Eye (tissue), 1 donor: Measurements from ENCODE around the gene EIF3L.
A peak's percentile ranks its signal among the peaks of the same experiment; 100 is the strongest.
"Not testable (repeated sequence)": the region's sequence is repeated elsewhere in the genome, so short reads cannot be mapped to it uniquely, and the experiment has no call there.

Source experiments
- DNase-seq: peaks from one replicate; pipeline ENCODE4 v3.0.0-alpha.2; 2015

The EIF3L gene

DNA sequence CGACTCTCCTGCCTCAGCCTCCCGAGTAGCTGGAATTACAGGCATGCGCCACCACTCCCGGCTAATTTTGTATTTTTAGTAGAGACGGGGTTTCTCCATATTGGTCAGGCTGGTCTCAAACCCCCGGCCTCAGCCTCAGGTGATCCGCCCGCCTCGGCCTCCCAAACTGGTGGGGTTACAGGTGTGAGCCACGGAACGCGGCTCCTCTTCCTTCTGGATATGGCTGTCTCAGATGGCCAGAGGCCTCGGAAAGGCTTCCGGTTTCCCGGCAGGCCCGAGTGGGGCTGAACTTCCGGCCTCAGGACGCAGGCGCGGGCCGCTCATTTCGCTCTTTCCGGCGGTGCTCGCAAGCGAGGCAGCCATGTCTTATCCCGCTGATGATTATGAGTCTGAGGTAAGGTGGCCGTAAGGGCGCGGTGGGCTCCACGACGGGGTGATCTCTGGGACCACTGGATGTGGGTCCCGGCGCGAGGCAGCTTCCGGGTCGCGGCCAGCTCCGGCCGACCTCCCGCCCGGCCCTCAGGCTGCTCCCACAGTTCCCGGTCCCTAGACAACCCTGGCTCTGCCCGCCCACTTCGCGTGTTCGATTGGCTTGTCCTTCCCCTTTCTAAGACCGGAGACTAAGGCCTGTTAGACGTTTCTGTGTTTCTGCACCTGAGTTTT is at the start of gene EIF3L:
Gene EIF3L, plus strand, starts transcription at position 331 of the 663 bp plus-strand sequence. Its CDS starts 31 bp downstream, at position 362.
- DNase-seq, result peak; percentile 95

DNA sequence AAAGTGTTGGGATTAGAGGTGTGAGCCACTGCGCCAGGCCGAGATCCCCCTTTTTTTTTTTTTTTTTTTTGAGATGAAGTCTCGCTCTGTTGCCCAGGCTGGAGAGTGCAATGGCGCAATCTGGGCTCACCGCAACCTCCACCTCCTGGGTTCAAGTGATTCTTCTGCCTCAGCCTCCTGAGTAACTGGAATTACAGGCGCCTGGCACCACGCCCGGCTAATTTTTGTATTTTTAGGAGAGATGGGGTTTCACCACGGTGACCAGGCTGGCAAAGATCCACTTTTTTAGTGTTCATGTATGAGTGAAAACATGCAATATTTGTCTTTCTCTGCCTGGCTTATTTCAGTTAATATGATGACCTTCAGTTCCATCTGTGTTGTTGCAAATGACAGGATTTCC is 49.2 kb upstream of the EIF3L start:
- not testable (repeated sequence) for DNase-seq

DNA sequence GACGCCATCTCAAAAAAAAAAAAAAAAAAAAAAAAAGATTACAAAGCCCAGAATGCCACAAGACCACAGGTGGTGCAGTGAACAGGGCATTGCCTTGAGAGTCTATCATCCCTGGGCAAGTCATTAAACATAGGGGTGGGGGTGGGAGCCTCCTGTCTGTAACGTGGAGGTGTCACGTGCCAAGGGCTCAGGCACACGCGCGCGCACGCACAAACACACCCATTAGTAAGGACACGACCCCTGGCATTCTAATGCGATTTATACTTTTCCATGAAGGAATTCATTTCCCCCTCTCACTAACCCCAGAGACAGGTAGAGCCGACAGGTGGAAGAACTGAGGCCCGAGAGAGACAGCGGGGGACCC is 47.3 kb upstream of the EIF3L start:
- peak; percentile 84 for DNase-seq

DNA sequence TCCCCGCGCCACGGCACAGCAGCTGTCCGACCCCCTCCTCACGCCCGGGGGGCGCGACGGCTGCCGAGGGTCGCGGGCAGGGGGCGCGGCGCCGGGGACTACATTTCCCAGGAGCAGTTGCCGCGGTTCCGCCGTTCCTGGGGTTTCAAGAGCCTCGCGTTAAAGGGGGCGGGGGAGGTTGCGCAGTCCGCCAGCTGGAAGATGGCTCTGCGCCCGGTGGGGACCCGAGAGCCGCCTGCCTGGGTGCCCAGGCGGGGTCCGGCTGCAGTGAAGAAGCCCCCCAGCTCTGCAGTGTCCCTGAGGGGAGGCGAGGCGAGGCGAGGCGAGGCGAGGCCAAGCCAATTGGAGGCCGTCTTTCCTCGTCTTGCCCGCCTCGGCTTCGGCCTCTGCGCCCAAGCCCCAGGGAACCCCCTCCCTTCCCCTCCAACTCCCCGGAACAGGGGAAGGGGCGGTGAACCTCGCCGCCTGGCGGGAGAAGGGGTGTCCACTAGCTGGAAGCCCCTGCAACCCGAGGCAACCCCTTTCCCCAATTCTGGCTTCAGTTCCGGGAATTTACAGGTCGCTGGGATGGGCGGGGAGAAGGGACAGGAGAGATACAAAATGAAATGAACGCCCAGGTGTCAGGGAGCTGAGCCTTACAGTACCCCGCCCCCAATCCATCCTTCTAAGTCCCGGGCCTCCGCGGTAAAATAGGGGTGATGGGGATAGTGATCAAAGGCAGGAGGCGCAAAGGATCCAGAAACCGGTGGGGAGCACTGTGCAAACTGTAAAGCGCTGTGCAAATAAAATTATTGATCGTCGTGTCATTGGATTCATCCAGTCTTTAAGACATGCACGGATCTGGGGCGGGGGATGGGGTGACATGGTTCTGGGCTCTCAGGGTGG is 46.7 kb upstream of the EIF3L start:
- peak; percentile 91 for DNase-seq

DNA sequence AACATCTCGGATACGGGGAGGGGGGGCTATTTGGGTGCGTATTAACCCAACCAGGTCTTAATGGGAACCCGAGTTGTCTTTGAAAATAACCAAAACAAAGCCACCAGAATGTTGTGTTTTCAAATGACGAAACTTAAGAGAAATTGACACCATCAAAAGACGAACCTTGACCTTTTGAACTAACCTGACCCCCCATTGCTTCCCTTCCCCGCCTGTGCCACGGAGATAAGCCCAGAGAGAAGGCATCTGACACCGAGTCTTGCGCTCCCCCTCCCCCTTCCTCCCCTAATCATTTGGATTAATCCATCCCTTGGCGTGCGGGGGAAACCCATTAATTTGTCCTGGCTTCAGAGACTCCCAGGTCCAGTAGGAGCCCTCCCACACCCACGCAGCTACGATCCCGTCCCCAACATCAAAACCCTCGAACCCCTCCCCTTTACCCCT is 46.0 kb upstream of the EIF3L start:
- DNase-seq, result no peak

DNA sequence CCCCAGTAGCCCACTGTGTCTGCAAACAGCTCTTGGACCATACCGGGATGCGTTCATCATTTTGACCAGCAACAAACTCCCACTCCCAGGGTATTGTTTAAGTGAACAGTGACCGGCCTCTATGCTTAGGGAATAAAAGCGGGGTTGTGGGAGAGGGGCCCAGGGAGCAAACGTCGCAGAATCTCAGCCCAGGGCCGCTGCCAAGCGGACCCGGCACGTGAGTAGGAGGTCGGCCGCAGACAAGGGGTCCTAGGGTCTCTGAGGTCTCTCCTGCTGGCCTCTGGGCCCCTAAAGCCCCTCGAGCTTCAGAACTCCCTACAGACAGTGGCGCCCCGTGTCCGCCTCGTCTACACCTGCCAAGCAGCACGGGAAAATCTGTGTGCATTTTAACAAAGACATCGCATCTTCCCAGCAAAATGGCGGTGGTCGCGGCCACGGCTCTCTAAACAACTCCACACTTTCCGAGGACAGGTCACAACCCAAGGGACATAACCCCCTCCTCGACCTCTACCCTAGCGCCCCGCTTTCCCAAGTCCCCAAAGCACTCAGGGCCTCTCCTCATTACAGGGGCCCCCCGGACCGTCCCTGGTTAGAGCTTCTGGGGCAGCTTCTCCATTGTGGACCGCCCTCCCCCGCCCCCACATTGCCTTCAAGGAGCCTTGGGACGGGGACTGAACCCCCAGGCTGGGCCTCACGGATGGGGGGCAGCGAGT is 45.4 kb upstream of the EIF3L start:
- DNase-seq, result peak; percentile 76

DNA sequence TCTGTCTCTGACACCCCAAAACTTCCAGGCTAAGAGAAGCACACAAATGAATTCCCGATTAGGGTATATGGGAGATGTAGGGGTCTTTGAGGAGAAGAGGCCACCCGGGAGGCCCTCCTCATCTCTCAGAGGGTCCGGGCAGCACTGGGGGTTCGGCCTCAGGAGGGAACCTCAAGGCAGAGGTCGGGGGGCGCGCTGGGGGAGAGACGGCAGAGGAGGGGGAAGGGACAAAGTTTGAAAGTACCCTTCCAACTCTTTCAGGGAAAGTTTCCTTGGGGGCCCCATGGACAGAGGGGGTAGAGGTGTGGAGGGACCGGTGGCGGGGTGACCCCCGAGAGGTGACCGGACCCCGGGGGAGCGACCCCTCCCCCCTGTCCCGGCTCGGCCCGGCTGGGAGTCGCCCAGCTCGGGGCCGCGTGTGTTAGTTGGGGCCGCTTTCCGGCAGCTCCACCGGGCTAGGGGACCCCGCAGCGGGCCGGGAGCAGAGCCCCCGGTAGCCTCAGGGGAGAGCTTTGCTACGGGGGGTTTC is 44.8 kb upstream of the EIF3L start:
- peak; percentile 61 for DNase-seq

DNA sequence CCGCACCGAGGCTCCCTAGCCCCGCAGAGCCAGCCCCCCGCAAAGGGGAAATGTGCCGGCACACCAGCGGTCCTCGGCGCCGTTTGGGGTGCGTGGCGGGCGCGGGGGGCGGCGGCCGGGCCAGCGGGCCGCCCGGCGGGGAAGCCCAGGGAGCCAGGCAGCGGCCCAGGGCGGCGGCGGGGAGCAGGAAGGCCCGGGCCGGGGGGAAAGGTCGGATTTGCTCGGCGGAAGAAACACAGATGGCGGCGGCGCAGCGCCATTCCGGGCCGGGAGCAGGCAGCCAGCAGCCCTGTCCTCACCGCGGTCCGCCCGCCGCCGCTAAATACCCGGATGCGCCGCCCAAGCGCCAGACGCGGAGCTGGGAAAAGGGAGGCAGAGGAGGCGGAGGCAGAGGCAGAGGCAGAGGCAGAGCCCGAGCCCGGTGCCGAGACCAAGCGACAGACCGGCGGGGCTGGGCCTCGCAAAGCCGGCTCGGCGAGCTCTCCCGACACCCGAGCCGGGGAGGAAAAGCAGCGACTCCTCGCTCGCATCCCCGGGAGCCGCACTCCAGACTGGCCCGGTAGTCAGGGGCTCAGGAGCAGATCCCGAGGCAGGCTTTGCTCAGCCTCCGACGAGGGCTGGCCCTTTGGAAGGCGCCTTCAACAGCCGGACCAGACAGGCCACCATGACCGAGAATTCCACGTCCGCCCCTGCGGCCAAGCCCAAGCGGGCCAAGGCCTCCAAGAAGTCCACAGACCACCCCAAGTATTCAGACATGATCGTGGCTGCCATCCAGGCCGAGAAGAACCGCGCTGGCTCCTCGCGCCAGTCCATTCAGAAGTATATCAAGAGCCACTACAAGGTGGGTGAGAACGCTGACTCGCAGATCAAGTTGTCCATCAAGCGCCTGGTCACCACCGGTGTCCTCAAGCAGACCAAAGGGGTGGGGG is 44.1 kb upstream of the EIF3L start:
- DNase-seq, result peak; percentile 97

DNA sequence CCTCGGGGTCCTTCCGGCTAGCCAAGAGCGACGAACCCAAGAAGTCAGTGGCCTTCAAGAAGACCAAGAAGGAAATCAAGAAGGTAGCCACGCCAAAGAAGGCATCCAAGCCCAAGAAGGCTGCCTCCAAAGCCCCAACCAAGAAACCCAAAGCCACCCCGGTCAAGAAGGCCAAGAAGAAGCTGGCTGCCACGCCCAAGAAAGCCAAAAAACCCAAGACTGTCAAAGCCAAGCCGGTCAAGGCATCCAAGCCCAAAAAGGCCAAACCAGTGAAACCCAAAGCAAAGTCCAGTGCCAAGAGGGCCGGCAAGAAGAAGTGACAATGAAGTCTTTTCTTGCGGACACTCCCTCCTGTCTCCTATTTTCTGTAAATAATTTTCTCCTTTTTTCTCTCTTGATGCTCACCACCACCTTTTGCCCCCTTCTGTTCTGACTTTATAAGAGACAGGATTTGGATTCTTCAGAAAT is 43.4 kb upstream of the EIF3L start:
- no peak for DNase-seq

DNA sequence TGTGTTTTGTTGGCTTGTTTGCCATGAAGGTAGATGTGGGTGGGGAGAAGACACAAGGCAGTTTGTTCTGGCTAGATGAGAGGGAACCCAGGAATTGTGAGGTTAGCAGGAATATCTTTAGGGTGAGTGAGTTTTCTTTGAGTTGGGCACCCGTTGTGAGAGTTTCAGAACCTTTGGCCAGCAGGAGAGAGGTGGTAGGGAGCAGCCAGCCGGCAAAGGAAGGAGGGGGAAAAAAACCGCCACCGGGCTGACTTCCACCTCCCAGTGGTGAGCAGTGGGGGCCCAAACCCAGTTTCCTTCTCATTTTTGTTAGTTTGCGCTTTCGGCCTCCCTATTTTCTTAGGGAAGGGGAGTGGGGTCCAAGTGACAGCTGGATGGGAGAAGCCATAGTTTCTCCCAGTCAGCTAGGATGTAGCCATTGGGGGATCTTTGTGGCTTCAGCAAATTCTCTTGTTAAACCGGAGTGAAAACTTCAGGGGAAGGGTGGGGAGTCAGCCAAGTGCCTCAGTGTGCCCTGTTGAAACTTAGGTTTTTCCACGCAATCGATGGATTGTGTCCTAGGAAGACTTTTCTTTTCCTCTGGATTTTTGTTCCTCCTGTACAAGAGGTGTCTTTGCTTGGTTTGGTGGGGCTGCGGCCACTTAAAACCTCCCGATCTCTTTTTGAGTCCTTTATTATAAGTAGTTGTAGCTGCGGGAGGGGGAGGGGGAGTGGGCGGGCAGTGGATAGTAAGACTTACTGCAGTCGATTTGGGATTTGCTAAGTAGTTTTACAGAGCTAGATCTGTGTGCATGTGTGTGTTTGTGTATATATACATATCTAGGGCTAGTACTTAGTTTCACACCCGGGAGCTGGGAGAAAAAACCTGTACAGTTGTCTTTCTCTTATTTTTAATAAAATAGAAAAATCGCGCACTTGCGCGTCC is 42.5 kb upstream of the EIF3L start:
- peak; percentile 60 for DNase-seq

DNA sequence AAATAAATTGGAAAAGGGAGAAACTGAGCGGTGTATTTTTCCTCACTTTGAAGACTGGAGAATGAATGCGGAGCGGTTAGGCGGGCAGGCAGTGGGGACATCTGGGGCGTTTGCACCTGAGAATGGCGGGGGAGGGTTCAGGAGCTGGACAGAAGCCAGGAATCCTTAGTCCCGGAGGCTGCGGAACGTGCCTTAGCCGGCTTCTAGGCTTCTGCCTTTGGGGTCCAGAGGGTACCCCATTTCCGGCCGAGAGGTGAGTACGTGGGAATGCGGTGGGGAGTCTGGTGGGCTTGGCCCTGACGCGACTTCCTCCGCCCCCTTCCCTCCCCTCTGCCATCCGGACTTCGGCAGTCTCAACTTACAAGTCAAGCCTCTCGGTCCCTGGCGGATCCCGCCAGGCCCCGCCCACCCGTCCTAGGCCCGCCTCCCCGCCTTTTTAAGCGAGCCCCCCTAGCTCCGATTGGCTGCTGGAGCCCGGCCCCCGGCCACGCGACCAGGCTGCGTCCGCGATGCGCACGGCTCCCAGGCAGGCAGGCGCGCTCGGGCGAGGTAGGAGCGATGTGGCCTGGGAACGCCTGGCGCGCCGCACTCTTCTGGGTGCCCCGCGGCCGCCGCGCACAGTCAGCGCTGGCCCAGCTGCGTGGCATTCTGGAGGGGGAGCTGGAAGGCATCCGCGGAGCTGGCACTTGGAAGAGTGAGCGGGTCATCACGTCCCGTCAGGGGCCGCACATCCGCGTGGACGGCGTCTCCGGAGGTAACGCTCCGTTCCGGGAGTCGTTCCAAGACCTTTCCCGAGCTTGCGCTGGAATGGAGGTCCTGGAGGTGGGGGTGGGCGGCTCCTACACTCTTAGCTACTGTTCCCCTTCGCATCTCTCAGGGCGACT is 41.6 kb upstream of the EIF3L start, which contains the start of gene GCAT:
Gene GCAT, plus strand, starts transcription at position 525 of the 884 bp plus-strand sequence. Its CDS starts 34 bp downstream, at position 559.
- DNase-seq, result peak; percentile 98

DNA sequence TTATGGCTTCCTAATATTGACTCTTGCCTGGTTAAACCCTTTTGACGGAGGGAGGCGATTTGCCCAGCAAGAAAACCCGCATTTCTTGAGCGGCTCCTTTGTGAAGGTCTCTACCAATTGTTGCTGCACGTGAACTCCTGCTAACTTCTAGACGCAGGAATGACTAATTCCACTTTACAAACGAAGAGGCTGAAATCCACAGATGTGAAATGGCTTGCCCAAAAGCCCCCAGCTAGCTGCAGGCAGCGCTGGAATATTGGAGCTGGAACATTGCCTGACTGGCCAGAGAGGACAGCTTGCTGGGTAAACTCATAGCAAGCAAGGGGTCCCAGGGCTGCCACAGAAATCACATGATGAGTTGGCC is 40.9 kb upstream of the EIF3L start:
- DNase-seq, result no peak

DNA sequence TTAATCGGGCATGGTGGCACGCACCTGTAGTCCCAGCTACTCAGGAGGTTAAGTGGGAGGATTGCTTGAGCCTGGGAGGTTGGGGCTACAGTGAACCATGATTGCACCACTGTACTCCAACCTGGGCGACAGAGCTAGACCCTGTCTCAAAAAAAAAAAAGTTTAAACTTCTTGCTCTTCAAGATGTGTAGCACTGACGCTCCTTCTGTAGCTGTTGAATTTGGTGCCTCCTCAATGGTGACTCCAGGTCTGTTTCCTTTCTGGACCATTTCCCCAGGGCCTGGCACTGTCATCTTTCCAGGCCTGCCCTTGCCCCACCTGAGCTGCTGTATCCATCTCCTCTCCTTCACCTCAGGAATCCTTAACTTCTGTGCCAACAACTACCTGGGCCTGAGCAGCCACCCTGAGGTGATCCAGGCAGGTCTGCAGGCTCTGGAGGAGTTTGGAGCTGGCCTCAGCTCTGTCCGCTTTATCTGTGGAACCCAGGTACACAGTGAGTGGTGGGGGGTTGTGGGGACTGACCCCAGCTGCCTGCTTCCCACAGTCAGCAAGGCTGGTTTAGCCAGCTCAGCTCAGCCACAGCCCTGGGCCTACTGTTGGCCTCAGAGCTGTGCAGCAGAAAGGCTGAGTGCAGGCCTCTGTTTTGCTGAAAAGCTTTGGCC is 39.4 kb upstream of the EIF3L start:
- DNase-seq, result no peak

DNA sequence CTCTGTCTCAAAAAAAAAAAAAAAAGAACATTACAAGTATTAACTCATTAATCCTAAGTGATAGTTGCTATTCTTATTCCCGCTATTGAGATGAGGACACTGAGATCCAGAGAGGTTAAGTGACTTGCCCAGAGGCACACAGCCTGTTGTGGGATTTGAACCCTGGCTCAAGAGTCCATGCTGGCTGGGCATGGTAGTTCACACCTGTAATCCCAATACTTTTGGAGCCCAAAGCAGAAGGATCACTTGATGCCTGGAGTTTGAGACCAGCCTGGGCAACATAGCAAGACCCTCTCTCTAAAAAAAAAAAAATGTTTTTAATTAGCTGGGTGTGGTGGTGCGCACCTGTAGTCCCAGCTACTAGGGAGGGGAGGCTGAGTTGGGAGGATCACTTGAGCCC is 37.4 kb upstream of the EIF3L start:
- DNase-seq, result no peak

DNA sequence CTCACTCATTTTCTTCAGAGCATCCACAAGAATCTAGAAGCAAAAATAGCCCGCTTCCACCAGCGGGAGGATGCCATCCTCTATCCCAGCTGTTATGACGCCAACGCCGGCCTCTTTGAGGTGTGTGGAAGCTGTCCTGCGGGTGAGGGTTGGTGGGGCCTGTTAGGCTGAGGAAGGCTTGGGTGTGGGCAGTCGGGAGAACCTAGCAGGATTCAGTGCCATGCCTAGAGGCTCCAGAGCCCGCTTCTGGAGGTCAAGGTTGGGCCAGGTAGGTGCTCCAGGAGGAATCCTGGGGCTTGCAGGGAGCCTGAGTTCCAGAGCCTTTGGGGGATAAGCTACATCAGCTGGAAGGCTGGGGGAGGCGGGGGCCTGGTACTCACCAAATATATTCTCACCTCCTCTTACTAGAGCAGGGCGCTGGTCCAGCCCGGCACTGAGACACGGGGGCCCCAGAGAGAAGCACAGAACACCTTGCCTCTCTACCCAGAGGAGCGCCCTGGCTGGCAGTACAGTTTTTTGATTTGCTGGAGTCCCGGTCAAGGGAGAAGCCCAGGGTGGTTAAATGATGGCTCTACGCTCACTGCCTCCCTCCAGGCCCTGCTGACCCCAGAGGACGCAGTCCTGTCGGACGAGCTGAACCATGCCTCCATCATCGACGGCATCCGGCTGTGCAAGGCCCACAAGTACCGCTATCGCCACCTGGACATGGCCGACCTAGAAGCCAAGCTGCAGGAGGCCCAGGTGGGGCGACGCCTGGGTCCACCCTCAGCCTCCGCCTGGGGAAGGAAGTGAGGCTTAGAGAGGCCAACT is 36.1 kb upstream of the EIF3L start:
- DNase-seq, result no peak

DNA sequence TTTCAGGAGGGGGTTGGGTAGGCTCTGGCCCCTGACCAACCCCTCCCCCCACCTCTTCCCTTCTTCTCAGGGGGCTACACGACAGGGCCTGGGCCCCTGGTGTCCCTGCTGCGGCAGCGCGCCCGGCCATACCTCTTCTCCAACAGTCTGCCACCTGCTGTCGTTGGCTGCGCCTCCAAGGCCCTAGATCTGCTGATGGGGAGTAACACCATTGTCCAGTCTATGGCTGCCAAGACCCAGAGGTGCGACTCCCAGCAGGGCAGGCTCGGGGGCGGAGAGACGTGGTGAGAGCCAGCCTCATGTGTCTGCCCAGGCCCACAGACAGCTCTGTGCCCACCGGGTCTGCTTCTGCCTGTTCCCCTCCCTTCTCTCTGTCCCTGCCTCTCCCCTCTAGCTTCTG is 33.6 kb upstream of the EIF3L start:
- no peak for DNase-seq

DNA sequence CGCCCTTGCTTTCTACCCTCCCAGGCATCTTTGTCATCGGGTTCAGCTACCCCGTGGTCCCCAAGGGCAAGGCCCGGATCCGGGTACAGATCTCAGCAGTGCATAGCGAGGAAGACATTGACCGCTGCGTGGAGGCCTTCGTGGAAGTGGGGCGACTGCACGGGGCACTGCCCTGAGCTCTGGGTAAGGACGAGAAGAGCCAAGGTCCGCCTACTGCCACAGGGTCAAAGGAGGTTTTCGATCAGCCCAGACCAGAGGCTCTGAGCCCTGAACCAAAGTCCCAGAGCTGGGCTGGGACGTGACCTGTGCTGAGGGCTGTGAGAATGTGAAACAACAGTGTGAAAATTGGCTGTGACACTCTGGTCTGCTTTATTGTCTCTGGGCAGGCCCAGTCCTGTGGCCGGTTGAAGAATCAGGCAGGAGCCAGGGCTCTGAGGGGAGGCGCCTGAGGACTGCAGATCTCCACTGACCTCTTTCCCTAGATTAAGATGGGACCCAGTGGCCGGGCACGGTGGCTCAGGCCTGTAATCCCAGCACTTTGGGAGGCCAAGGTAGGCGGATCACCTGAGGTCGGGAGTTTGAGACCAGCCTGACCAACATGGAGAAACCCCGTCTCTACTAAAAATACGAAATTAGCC is 32.6 kb upstream of the EIF3L start:
- no peak for DNase-seq
